Right atrium auricular region (tissue), 2 donors: ENCODE measurements around the gene TMEM135. TPM values are rescaled to one million over a fixed set of nuclear protein-coding genes. Genes with fewer than 3 reads are reported as not detected.

ENCODE experiments used
- DNase-seq: peaks from one replicate; pipeline ENCODE4 v3.0.0-alpha.2; 2019; ENCODE audit warnings: low spot score
- H3K27ac ChIP-seq, 2 donors: fragments of 200-600 bp; sonication (generic); 1 replicate in 1 of 2; 2 replicates in 1 of 2; pipeline ENCODE4 v1.5.1; 2016 to 2019
- H3K27me3 ChIP-seq, 2 donors: fragments of 200-600 bp; sonication (generic); one replicate each; pipeline versions ENCODE4 v1.5.1 to v1.6.0; 2017 to 2019
- H3K36me3 ChIP-seq: fragments of 200-600 bp; sonication (generic); one replicate; pipeline ENCODE4 v1.5.1; 2016
- H3K4me1 ChIP-seq, 2 donors: fragments of 200-600 bp; sonication (generic); one replicate each; pipeline versions ENCODE4 v1.5.1 to v1.6.0; 2017 to 2019
- H3K4me3 ChIP-seq, 2 donors: fragments of 200-600 bp; sonication (generic); 1 replicate in 1 of 2; 2 replicates in 1 of 2; pipeline ENCODE4 v1.5.1; 2017 to 2019; ENCODE audit warnings: mild to moderate bottlenecking in 1 of 2, moderate library complexity in 1 of 2
- H3K9me3 ChIP-seq, 2 donors: fragments of 200-600 bp; sonication (generic); one replicate each; pipeline ENCODE4 v1.5.1; 2019
- CTCF ChIP-seq, 2 donors: fragments of 200-600 bp; sonication (generic); IDR thresholded peaks; one replicate each; pipeline ENCODE4 v1.5.1; 2019; ENCODE audit warnings: antibody characterized with exemption in 2 of 2
- total RNA-seq, 2 donors: library from RNA; depleted of rRNA; stranded (reverse); fragments of >200 nt; gene quantifications; one replicate each; pipeline ENCODE4 v1.1.0, GENCODE V29; 2016

Gene TMEM135
- total RNA-seq, 2 donors from 2014 or later, result 12.2 to 13.0 TPM

GRCh38 chr11:87072787-87073186, 35.1 kb downstream of the TMEM135 start:
- DNase-seq, result no peak
- peaks cover 26% of the 10 kb centered on the region for H3K36me3 ChIP-seq
- no peak overlapping the region for H3K27ac ChIP-seq
- no peak for TF ChIP-seq CTCF (IDR thresholded peaks at IDR 0.05)
- no peak overlapping the region for H3K4me3 ChIP-seq
- no peaks in the 10 kb centered on the region for H3K27me3 ChIP-seq
- peaks cover 0 to 7% of the 10 kb centered on the region in 2 donors for H3K9me3 ChIP-seq
- H3K4me1 ChIP-seq, result no peaks in the 10 kb centered on the region

DNA sequence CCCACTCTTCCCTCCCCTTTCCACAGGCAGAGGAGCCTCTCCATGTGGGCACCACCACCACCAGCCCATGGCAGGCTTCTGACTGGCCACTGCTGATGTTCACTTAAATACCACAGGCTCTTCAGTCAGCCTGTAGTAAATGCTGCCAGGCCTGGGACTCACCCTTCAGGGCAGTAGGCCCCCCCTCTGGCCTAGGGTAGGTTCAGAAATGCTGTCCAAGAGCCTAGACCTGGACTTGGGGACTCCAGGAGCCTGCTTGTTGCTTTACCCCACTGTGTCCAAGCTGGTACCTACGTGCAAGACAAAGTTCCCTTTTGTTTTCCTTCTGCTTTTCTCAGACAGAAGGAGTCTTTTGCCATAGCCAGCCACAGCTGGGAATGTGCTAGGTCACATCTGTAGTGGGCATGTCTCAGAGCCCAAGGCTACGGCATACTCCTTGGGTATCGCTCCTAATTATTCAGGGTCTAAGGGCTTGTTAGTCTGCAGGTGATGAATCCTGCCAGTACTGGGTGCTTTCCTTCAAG, 38.6 kb downstream of the TMEM135 start:
- no peak for DNase-seq
- no peak overlapping the region for H3K27ac ChIP-seq
- peaks cover 0 to 7% of the 10 kb centered on the region in 2 donors for H3K9me3 ChIP-seq
- H3K36me3 ChIP-seq, result peaks cover 13% of the 10 kb centered on the region
- no peaks in the 10 kb centered on the region for H3K27me3 ChIP-seq
- no peaks in the 10 kb centered on the region for H3K4me1 ChIP-seq
- H3K4me3 ChIP-seq, result no peak overlapping the region
- no peak for TF ChIP-seq CTCF (IDR thresholded peaks at IDR 0.05)

DNA sequence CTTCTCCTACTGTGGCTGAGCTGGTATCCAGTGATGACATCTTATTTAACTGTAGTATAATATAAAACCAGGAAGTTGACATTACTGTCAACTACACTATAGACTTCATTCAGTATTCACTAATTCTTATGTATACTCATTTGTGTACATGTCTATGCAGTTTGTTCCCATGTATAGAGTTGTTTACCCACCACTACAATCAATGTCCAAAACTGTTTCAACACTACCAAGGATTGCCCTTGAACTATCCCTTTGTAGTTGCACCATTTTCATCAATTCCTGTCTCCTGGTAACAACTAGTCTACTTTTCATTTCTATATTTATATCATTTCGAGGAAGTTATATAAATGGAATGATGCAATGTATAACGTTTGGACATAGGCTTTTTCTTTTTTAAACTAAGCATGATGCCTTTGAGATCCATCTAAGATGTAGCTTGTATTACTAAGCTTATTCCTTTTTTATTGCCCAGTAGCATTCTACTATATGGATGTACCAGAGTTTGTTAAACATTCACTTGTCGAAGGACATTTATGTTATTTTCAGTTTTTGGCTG, 39.2 kb downstream of the TMEM135 start:
- no peak for DNase-seq
- Histone ChIP-seq H3K27ac (no peak overlapping the region), H3K4me1 (no peaks in the 10 kb centered on the region), H3K4me3 (no peak overlapping the region), H3K9me3 (peaks cover 0 to 7% of the 10 kb centered on the region in 2 donors), H3K36me3 (peaks cover 13% of the 10 kb centered on the region), H3K27me3 (no peaks in the 10 kb centered on the region)
- TF ChIP-seq CTCF (IDR thresholded peaks at IDR 0.05), result no peak

DNA sequence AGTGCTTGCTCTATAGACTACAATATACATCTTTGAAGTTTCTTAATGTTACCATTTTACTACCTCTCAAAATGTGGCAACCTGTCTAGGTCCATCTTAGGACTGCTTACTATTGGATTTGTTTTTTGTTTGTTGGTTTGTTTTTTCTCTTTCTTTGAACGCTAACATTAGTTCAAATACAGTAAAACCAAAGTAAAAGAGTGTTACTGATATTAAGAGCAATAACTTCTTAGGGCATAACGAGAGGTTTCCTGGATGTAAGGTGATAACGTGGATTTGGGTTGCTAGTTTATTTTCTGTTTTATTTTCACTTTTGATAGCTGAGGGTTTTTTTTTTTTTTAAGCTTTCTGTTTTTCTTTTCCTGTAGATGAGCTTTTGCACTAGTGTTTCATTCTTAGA, 43.6 kb downstream of the TMEM135 start:
- no peaks in the 10 kb centered on the region for H3K27me3 ChIP-seq
- H3K4me3 ChIP-seq, result no peak overlapping the region
- DNase-seq, result no peak
- no peak for TF ChIP-seq CTCF (IDR thresholded peaks at IDR 0.05)
- H3K36me3 ChIP-seq, result peaks cover under 1% of the 10 kb centered on the region
- H3K4me1 ChIP-seq, result no peaks in the 10 kb centered on the region
- H3K9me3 ChIP-seq, result peaks cover 0 to 7% of the 10 kb centered on the region in 2 donors
- no peak overlapping the region for H3K27ac ChIP-seq

GRCh38 chr11:87082590-87082989, 44.9 kb downstream of the TMEM135 start:
- Histone ChIP-seq H3K36me3 (no peaks in the 10 kb centered on the region), H3K4me3 (no peak overlapping the region), H3K27ac (no peak overlapping the region), H3K4me1 (no peaks in the 10 kb centered on the region), H3K27me3 (no peaks in the 10 kb centered on the region), H3K9me3 (peaks cover 0 to under 1% of the 10 kb centered on the region in 2 donors)
- DNase-seq, result no peak
- TF ChIP-seq CTCF (IDR thresholded peaks at IDR 0.05), result no peak

DNA sequence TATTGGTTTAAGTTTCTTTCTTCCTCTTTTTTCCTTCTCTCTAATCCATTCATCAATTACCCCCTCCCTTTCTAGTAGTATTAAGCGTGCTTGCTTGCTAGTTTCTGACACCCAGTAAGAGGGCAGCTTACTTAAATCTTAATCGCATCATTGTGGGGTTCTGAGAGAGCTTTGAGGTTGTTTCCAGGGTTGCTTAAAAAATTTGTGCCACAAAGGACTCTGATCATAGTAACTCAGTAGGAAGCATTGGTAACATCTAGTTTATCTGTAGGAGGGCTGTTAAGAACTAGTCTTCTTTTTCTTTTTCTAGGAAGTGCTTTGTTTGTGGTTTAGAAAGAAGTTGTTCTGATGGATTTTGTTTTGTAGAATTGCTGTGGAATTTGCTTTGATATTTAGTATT, 45.3 kb downstream of the TMEM135 start:
- no peak for TF ChIP-seq CTCF (IDR thresholded peaks at IDR 0.05)

More for the DNA sequence above, 45.3 kb downstream of the TMEM135 start:
- no peak for DNase-seq
- H3K27me3 ChIP-seq, result no peaks in the 10 kb centered on the region
- no peak overlapping the region for H3K4me3 ChIP-seq
- H3K4me1 ChIP-seq, result no peaks in the 10 kb centered on the region
- no peak overlapping the region for H3K27ac ChIP-seq
- no peaks in the 10 kb centered on the region for H3K9me3 ChIP-seq
- no peaks in the 10 kb centered on the region for H3K36me3 ChIP-seq
